ENCODE results near the gene NOL3. TPM values are rescaled to one million over a fixed set of nuclear protein-coding genes. Genes with fewer than 3 reads are reported as not detected.
A peak's percentile ranks its signal among the peaks of the same experiment; 100 is the strongest.

The NOL3 gene
- total and polyA plus RNA-seq, 2 of the 13 experiments (the other 11 are each of a cell fraction or from before 2014, with no cell fraction given) = 5.7 to 20.5 TPM

DNA sequence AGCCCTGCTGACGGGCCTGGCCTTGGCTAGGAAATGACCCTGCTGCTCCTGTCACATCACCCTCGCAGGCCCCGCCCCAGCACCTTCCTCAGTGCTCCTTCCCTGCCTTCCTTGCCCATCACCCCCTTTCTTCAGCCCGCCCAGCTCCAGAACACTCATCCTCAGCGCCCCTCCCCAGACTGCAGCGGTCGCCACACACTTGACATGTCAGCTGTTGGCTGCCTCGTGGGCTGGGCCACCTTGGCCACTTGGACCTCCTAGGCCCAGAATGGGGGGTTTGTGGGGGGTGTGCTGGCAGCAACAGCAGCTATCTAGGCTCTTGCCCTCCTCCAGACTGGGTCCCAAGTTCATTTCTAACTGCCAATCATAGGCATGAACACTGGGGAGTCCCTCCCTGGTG, 39.2 kb downstream of the NOL3 start:
- intact Hi-C loops (cut with micrococcal nuclease; ENCODE audit: unreplicated experiment) = no loop called here
- no peaks in the 10 kb centered on the region for H3K9me3 ChIP-seq (ENCODE audit: low read length)
- WGBS (ENCODE audit: low lambda C conversion rate) = 72% methylated on average over 8 of the region's 8 CpGs
- FAIRE-seq (no peak), ATAC-seq (no peak), DNase-seq (ENCODE audit: low spot score) (no peak)
- H3K4me1 ChIP-seq (ENCODE audit: insufficient read depth, low read length) = peaks cover 72% of the 10 kb centered on the region
- H3K9ac ChIP-seq (ENCODE audit: insufficient read depth, low read depth, low read length) = no peak overlapping the region
- H2AFZ ChIP-seq (ENCODE audit: low read length) = no peak overlapping the region
- TF ChIP-seq PCBP1 (IDR thresholded peaks at IDR 0.05; ENCODE audit: borderline replicate concordance, low read depth, low read length) (0 out of 2 replicates have a peak, but pooled peaks have one; percentile 12), DPF2 (CRISPR knock-in tag; IDR thresholded peaks at IDR 0.05; ENCODE audit: borderline replicate concordance, low read depth) (no peak), ZBTB7A (CRISPR knock-in tag; IDR thresholded peaks at IDR 0.05) (no peak), ZNF782 (CRISPR knock-in tag; IDR thresholded peaks at IDR 0.05; ENCODE audit: borderline replicate concordance) (0 out of 2 replicates have a peak, but pooled peaks have one; percentile 8), ZNF781 (CRISPR knock-in tag; IDR thresholded peaks at IDR 0.05; ENCODE audit: borderline replicate concordance, not compliant biosample characterization) (no peak), AGO1 (IDR thresholded peaks at IDR 0.05; ENCODE audit: low read depth, low read length, poor library complexity, severe bottlenecking) (peak; percentile 65)
- TF ChIP-seq, protein P1, sequence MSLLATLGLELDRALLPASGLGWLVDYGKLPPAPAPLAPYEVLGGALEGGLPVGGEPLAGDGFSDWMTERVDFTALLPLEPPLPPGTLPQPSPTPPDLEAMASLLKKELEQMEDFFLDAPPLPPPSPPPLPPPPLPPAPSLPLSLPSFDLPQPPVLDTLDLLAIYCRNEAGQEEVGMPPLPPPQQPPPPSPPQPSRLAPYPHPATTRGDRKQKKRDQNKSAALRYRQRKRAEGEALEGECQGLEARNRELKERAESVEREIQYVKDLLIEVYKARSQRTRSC (CRISPR knock-in tag; IDR thresholded peaks at IDR 0.05; ENCODE audit: low read depth) = 0 out of 2 replicates have a peak, but pooled peaks have one; percentile 20
- H3K4me3 ChIP-seq (replicated peaks in 1 of 3; ENCODE audit: insufficient read depth in 1 of 3, low read depth in 2 of 3, low read length in 3 of 3) = no peak overlapping the region
- POLR2A ChIA-PET = interaction anchor here (1.2 to 3.0 kb wide), 4 partner anchors 12 to 39 kb away, joined by 4 to 17 read pairs (median 7); partner anchors contain the start of genes E2F4, NOL3 and TMEM208
- CTCF ChIA-PET (ENCODE audit: low intra/inter-chr PET ratio, low total read pairs) = no interaction called here
- H3K27me3 ChIP-seq (ENCODE audit: control insufficient read depth in 1 of 2, insufficient read depth in 2 of 2, low read length in 2 of 2) = no peaks in the 10 kb centered on the region
- in situ Hi-C loops (cut with HindIII; ENCODE audit: extremely low pct_ligation_motif_present, low pct_unique_long_range_greater_than_20kb) = no loop called here
- no peaks in the 10 kb centered on the region for H4K20me1 ChIP-seq (ENCODE audit: insufficient read depth, low read length)
- no peak overlapping the region for H3K4me2 ChIP-seq (ENCODE audit: low read depth, low read length)
- no TSS peak for BruUV-seq (replicated peaks)
- H3K36me3 ChIP-seq (replicated peaks in 1 of 2; ENCODE audit: control insufficient read depth in 1 of 2, insufficient read depth in 2 of 2, low read length in 2 of 2) = no peaks in the 10 kb centered on the region
- no peaks in the 10 kb centered on the region for H3K79me2 ChIP-seq (ENCODE audit: insufficient read depth, low read length)
- no peak overlapping the region for H3K27ac ChIP-seq (ENCODE audit: extremely low read length, insufficient read depth, low read length)
